ENCODE data around the gene LHX3.
A peak's percentile ranks its signal among the peaks of the same experiment; 100 is the strongest.
"Not testable (repeated sequence)": the region's sequence is repeated elsewhere in the genome, so short reads cannot be mapped to it uniquely, and the experiment has no call there.

The LHX3 gene

GRCh38 chr9:136241542-136241941 is 36.6 kb upstream of the LHX3 start:
- no peak for DNase-seq

DNA sequence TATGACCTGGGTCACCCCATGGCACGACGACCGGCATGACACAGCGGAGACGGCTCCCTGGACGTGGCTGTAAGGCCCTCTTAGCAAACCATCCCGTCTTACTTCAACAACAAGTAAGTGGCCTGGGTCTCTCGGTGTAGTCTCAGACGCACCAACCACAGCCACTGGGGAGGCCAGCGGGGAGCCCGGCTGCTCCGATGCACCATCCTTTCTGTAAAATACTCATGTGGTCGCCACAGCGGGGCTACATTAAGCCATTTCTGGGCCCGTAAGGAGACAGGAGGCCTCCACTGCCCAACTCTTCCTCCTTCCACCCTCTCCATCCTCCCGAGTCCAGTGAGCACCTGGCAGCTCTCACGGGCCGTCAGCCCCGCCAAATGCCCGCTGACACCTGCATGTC is 36.0 kb upstream of the LHX3 start:
- no peak for DNase-seq

- no peak for DNase-seq
Measured at GRCh38 chr9:136239983-136240330, 35.0 kb upstream of the LHX3 start.

DNA sequence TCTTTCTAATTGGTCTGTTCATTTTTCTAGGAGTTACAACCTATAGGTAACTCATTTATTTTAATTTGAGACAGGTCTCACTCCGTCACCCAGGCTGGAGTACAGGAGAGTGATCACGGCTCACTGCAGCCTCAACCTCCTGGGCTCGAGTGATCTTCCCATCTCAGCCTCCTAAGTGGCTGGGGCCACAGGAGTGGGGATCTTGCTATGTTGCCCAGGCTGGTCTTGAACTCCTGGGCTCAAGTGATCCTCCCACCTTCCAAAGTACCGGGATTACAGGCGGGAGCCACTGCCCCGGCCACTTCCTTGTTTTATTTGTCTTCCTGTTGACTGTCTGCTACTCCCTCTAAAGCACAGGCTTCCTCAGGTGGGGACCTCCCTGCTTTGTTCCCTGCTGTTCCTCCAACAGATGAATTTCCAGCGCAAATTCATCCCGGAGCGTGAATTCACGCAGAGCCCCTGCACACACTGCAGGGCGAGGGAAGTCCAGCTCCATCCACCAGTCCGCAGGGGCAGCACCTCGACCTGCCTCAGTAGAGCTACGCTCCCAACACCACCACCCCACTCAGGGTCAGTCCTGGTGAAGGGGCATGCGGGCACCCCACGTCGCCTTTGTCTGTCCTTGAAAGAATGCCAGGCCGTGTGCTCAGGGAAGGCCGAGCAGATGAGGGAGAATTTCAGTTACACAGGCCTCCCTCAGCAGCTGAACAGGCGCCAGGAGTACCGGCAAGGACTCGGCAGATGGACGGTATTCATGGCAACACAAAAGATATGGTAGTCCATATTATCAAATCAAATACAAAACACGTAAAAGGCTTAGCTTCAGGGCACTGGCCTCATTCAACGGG is 34.4 kb upstream of the LHX3 start:
- DNase-seq = peak in 1 of 2 experiments; percentile 68

DNA sequence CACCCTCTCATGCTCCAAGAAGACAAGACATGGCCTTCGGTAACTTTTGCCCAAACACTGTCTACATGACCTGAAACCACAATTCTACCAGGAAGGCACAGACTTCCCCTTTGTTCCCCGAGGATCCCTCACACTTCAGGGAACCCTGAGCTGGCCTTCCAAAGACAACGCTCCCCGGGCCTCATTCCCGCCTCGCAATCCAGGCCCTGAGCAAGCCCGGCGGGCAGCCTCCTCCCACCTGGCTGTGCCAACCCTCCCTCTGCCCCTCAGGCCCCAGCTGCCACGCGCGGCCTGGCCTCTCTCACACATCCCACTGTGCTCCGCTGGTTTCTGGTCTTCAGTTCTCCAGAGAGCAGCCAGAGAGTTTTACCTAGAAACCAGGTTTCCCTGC is 33.4 kb upstream of the LHX3 start:
- no peak for DNase-seq

DNA sequence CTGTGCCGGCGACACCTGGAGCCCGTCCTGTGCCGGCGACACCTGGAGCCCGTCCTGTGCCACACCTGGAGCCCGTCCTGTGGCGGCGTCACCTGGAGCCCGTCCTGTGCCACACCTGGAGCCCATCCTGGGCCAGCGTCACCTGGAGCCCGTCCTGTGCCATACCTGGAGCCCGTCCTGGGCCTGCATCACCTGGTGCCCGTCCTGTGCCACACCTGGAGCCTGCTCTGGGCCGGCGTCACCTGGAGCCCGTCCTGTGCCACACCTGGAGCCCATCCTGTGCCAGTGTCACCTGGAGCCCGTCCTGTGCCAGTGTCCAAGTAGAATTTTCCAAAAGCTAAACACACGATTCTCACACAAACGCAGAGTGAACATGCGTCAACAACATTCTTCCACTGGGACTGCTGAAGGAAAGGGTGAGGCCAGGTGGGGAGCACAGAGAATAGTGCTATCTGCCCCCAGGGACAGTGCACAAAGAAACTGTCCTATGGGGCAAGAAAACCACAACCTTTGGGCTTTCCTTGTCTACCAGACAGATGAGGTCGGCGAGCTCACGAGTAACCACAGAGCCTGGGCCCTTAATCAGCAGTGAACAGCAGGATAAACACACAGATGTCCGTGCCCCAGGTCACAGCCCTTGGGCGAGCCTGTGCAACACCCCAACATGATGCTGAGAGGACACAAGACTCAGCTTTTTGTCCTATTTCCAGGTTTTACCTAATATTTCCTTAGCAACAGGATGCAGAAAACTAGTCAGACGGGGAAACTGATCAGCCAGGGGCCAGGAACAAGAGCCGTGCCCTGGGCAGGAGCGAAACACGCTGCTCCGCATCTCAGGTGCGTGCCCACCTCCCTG is 32.8 kb upstream of the LHX3 start:
- no peak for DNase-seq

DNA sequence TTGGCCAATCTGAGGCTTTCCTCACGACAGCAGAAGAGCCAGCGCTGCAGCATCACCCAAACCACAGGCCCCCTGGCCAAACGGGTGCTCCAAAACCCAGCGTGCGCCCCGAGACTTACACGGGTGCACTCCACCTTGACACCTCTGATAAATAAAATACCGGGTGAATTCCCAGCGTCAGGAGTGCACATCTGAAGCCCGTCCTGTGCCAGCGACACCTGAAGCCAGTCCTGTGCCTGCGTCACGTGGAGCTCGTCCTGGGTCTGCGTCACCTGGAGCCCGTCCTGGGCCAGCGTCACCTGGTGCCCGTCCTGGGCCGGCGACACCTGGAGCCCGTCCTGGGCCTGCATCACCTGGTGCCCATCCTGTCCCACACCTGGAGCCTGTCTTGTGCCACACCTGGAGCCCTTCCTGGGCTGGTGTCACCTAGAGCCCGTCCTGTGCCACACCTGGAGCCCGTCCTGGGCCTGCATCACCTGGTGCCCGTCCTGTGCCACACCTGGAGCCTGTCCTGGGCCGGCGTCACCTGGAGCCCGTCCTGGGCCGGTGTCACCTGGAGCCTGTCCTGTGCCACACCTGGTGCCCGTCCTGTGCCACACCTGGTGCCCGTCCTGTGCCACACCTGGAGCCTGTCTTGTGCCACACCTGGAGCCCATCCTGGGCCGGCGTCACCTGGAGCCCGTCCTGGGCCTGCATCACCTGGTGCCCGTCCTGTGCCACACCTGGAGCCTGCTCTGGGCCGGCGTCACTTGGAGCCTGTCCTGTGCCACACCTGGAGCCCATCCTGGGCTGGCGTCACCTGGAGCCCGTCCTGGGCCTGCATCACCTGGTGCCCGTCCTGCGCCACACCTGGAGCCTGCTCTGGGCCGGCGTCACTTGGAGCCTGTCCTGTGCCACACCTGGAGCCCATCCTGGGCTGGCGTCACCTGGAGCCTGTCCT is 31.8 kb upstream of the LHX3 start:
- DNase-seq = not testable (repeated sequence)

- no peak for DNase-seq
Measured at GRCh38 chr9:136235709-136236455, 31.0 kb upstream of the LHX3 start.

DNA sequence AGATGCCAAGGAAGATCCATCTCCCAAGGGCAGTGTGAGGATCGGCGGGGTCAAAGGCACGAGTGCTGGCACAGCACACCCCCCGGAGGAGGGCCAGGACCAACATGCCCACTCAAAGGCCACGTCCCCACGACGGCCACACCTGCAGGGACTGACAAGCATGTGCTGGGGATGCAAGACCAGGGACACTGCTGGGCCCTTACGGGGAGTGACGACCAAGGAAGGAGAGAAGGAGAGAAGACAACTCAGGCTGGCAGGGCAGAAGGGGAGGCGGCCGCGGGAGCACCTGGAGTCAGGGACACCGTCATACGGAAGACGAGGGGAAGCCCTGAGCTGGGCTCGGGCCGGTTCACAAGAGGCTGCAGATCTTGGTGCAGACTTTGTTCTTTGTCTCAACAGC is 30.2 kb upstream of the LHX3 start:
- DNase-seq = no peak

GRCh38 chr9:136234597-136234996 is 29.7 kb upstream of the LHX3 start:
- no peak for DNase-seq

DNA sequence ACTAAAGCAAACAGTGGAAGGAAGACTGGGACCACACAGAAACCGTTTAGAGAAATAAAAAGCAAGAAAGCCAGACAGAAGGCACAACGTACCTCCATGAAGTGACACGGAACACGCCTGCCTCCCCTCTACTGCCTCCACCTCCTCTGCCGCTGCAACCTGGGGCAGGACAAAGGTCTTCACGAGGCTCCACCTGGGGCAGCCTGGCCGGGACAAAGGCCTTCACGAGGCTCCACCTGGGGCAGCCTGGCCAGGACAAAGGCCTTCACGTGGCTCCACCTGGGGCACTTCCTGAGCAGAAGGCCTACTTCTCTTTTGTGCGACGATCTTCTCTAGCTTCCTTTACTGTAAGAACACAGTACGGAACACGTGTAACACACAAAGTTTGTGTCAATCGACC is 28.9 kb upstream of the LHX3 start:
- DNase-seq = no peak

- no peak for DNase-seq
Measured at GRCh38 chr9:136233411-136233810, 28.5 kb upstream of the LHX3 start.

GRCh38 chr9:136232969-136233368 is 28.0 kb upstream of the LHX3 start:
- no peak for DNase-seq

GRCh38 chr9:136231478-136232297 is 26.8 kb upstream of the LHX3 start:
- no peak for DNase-seq

GRCh38 chr9:136230773-136231172 is 25.8 kb upstream of the LHX3 start:
- no peak for DNase-seq

GRCh38 chr9:136230365-136230764 is 25.4 kb upstream of the LHX3 start:
- DNase-seq = no peak

DNA sequence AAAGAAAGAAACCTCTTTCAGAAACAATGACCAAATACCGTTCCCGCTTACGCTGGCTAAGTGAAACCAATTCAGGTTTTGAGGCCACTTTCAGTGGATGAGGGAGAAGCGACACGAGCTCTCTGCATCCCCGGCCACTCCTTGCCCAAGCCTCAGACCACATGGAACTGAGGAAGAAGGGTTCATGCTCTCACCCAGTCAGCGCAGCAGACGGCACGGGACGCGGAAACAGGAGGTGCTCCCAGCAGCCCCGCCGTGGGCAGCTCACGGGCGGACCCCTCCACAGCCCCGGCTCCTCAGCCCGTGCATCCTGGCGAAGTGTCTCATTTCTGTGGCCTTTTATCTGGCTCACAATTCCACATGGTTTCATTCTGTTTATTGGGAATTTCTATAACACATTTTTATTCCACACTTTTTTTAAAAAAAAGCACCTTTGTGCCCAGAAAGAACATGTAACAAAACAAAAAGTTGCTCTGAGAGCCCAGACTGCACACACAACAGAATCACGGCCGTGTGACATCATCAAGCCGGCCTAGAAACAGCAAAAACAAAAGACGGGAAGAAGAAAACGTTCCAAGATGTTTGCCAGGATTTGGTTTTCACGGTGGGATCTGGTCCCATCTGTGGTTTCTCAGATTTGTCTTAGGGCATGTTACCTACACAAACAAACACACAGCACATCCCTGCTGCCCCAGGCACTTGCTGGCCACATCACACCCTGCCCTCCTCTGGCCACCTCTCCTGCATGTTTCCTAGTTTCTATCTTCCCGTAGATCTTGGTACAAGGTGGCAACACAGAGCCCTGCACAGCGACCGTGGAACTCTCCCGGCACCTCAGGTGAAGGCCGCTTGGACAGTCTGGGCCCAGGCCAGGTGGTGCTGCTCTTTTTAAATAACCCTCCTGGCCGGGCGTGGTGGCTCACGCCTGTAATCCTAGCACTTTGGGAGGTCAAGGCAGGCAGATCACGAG is 24.5 kb upstream of the LHX3 start:
- no peak for DNase-seq

DNA sequence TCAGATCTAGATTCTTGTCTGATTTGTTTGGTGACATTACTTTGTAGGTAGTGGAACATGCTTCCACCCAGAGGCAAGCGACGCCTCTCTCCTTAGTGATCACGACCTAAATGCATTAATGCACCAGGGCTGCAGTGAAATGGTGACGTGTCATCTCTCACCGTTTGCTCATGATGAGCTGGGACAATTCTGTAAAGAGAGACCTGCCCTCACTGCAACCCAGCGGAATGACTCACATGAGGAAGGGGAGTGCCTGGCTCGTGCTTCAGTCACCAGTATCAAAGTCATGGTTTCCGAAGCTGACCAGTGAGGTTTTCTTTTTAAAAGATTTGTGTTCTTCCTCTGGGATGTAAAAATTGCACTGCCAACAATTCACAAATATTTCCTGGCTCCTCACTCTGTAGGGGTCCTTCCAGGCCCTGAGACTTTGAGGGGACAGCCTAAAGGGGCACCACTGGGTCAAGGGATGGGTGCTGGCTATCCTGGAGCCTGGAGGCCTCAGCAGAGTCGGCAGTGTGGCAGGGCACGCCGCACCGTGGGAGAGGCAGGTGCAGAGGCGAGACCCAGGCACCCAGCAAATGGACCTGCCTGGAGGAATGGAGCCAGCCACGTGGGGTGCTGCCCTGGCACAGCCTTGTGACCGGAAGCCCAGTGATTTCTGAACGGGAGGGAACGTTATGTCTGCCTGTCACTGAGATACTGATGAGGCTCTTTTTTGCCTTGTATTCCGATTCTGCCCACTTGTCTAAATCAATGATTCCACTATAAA is 23.4 kb upstream of the LHX3 start:
- no peak for DNase-seq

GRCh38 chr9:136226680-136227407 is 21.9 kb upstream of the LHX3 start:
- no peak for DNase-seq
